NCI-H82 treated with DMSO at 0.1 percent for 48 hours (cell line): Measurements from ENCODE around the gene PCLO.
"Not testable (repeated sequence)": the region's sequence is repeated elsewhere in the genome, so short reads cannot be mapped to it uniquely, and the experiment has no call there.

Source experiments
- DNase-seq: peaks from one replicate; lab custom pipeline; 2025; ENCODE audit not compliant: unreplicated experiment; lab: John Stamatoyannopoulos, UW

PCLO gene

GRCh38 chr7:82965088-82966036 is 197.3 kb downstream of the PCLO start:
- DNase-seq: no peak

- DNase-seq: no peak
Observed at GRCh38 chr7:82964150-82964882, 198.4 kb downstream of the PCLO start.

- no peak for DNase-seq
Observed at GRCh38 chr7:82961240-82961639, 201.4 kb downstream of the PCLO start.

GRCh38 chr7:82959528-82959927 is 203.2 kb downstream of the PCLO start:
- no peak for DNase-seq

GRCh38 chr7:82957521-82957920 is 205.2 kb downstream of the PCLO start:
- no peak for DNase-seq

GRCh38 chr7:82953324-82954027 is 209.2 kb downstream of the PCLO start:
- DNase-seq: no peak

GRCh38 chr7:82950436-82950835 is 212.2 kb downstream of the PCLO start:
- no peak for DNase-seq

DNA sequence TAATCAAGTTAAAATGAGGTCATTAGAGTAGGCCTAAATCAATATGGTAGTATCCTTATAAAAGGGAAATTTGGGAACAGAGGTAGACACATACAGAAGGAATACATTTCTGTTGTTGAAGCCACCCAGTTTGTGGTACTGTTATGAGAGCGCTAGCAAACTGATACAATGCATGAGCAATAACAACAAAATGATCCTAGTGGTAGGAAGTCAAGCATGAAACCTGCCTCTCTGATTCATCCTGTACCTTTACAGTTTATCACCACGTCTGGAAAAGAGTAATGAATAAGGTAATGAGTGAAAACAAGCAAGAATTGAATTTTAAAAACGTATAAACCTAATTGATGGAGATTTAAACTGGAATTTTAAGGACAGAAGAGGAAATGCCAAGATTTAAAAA is 217.2 kb downstream of the PCLO start:
- no peak for DNase-seq

DNA sequence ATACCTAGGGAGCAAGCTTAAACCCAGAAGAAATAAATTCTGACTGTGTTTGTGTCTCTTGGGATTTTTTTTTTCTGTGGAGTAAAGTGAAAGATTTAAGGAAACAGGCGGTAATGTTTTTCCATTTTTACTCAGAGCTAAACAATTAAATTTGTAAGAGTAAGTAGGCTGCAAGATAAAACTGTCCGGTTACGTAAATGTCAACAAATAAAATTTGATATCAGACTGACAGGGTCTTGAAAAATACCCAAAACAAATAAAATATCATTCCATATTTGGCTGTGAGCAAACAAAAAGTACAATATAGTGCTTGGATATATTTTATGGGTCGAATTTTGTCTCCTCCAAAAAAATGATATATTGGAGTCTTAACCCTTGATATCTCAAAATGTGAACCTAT is 217.6 kb downstream of the PCLO start:
- DNase-seq: no peak

DNA sequence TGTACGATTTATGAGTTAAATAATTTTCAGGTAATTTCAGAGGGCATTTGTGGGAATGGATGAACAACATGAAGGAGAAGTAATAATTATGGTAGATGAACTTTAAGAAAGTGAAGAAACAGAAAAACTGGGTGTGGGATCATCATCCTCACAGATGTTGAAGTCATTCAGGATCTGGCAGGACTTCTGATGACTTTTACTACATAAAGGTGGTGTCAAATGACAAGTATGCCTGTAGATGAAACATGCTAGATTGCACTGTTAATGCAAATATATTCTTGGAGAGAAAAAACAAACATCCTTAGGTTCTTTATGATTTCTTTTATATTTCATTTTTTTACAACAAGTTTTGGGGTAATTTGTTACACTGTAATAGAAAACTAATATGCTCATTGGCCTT is 230.2 kb downstream of the PCLO start:
- no peak for DNase-seq

- DNase-seq: no peak
Observed at GRCh38 chr7:82926477-82926876, 236.2 kb downstream of the PCLO start.

DNA sequence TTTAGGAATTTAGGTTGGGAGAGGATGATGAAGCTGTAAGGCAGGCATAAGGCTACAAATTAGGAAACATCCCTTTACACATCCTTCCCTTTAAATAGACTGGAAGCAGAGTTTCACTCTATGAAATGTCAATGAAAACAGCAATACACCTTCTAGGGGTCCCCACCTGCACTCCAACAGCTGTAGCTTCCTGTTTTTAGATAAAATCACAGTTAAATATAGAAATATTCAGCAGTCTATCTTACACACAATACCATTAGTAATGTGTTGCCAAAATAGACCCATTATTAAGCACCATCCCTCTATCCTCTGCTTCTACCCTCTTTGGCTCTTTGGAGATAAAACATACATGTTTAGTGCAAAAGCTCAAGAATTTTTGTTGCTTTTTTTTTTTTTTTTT is 237.4 kb downstream of the PCLO start:
- no peak for DNase-seq

DNA sequence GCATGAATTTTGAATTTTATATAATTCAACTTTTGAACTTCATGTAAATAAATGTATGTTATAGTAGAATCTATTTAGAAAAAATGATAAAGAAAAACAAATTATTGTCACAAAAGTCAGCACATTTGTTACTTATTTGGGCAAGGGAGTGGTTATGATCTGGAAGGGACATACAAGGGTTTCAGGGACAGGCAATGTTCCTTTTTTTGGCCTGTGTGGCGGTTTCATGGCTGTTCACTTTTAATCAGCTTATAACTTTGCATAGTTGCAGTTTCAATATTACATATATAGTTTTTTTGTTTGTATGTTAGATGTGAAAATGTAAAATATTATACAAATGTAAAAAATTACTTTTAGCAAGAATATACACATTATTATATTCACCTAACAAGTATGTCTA is 256.2 kb downstream of the PCLO start:
- no peak for DNase-seq

DNA sequence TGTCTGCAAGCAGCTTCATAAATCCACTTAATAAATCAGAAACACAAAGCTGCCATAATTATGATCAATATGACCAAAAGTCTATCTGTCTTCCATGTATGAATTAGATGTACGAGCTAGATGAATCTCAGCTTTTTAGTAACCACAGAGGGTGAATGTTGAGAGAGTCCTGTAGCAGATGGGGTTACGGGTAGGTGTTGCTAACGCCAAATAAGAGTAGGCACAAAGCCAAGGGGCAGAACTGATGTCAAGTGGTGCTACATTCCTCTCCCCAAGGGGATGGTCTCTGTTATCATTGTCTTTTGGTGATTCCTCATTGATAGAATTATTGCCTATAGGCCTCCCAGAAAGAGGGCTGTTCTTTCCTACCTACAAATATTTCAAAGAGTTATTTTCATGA is 257.8 kb downstream of the PCLO start:
- DNase-seq: no peak

DNA sequence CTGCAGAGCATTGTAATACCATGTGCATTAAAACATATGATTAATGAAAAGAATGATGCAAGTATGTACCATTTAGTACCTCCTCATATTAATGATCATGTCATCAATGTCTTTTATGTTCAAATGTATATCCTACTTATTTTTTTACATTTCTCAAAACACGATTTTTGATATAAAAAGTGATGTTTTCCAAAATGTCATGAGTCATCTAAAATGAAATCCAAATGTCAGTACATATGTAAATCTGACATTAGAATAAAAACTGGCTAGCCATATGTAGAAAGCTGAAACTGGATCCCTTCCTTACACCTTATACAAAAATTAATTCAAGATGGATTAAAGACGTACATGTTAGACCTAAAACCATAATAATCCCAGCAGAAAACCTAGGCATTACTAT is 261.6 kb downstream of the PCLO start:
- not testable (repeated sequence) for DNase-seq

GRCh38 chr7:82897500-82897899 is 265.2 kb downstream of the PCLO start:
- DNase-seq: no peak

DNA sequence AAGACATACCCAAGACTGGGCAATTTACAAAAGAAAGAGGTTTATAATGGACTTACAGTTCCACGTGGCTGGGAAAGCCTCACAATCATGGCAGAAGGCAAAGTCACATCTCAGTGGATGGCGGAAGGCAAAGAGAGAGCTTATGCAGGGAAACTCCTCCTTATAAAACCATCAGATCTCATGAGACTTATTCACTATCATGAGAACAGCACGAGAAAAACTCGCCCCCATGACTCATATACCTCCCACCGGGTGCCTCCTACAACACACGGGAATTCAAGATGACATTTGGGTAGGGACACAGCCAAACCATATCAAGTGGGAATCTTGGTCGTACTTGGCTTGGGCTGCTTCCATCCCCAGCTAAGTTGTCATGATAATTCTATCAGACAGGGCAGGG is 268.3 kb downstream of the PCLO start:
- DNase-seq: not testable (repeated sequence)

GRCh38 chr7:82886324-82886723 is 276.4 kb downstream of the PCLO start:
- no peak for DNase-seq

DNA sequence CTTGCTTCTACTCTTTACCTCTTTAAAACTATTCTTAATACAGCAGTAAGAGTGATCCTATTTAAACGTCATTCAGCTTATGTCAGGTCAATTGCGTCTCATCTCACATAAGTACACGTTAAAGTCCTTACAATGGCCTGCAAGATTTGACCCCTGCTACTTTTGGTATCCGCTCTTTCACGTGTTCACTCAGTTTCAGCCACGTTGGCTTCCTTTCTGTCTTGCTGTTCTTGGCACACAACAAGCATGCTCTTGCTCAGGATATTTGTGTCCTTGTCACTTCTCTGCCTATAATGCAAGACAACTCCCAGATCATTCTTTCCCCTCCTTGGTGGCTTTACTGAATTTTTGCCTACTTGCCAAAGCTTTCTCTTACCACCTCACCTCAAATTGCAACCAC is 296.8 kb downstream of the PCLO start:
- DNase-seq: no peak

DNA sequence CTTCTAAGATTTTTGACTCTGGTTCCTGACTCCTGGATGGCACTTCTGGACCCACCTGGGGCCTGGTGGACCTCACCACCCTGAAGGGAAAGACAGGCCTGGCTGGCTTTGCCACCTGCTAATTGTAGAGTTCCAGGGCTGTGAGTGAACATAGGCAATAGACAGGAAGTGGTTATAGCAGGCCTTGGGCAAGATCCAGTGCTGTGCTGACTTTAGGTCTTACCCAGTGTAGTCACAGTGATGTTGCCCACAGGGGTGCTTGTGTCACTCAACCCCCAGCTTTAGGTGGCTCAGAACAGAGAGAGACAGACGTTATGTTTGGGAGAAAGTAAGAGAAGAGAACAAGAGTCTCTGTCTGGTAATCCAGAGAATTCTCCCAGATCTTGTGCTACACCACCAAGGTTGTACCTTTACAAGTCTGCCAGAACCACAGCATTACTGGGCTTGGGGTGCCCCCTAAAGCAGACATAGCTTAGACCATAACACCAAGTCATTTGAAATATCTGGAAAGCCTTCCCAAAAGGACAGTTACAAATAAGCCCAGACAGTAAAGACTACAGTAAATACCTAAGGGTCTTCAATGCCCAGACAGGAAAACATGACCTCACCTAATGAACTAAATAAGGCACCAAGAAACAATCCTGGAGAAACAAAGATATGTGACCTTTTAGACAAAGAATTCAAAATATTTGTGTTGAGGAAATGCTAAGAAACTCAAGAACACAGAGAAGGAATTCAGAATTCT is 303.4 kb downstream of the PCLO start:
- DNase-seq: no peak

DNA sequence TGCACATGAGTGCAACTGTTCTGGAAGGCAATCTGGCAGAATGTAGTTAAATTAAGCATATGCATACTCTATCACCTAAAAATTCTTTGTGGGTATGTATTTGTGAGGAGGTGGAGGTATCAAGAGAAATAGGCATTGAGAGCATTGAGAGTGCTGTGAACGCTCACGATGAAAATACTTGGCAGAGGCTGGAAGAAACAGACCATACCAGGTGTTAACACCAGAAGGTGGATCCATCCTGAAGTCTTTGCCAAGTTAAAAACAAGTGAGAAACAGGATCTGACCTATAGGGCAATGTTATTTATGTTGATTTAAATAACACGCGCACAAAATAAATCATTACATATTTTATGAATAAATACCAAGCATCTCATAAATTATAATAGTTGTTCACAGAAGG is 311.6 kb downstream of the PCLO start:
- DNase-seq: no peak
